GM23338 (cell line): ENCODE data around the gene CACNA2D2.

Experiments
- CREB1 ChIP-seq: fragments of 250-450 bp; sonication (Bioruptor Pico); IDR thresholded peaks from 2 replicates; pipeline ENCODE4 v1.5.0; 2020; ENCODE audit warnings: low read depth, mild to moderate bottlenecking, moderate library complexity
- EZH2 ChIP-seq: fragments of 200-600 bp; sonication (generic); IDR thresholded peaks from one replicate; pipeline ENCODE4 v1.8.0; 2017; ENCODE audit warnings: antibody characterized with exemption, mild to moderate bottlenecking, low read depth; ENCODE audit not compliant: unreplicated experiment
- EZH2phosphoT487 ChIP-seq: fragments of 200-600 bp; sonication (generic); IDR thresholded peaks from one replicate; pipeline ENCODE4 v1.8.1; 2018; ENCODE audit warnings: antibody characterized with exemption; ENCODE audit not compliant: unreplicated experiment
- JUNB ChIP-seq: IDR thresholded peaks from one replicate; pipeline ENCODE4 v1.6.1; 2016; ENCODE audit warnings: antibody characterized with exemption; ENCODE audit not compliant: unreplicated experiment
- NANOG ChIP-seq: IDR thresholded peaks from 2 replicates; pipeline ENCODE4 v1.6.1; 2016; ENCODE audit warnings: antibody characterized with exemption, borderline replicate concordance
- POLR2AphosphoS5 ChIP-seq: IDR thresholded peaks from 2 replicates; pipeline ENCODE4 v1.6.1; 2016; ENCODE audit warnings: antibody characterized with exemption, low read depth
- STAT1 ChIP-seq: IDR thresholded peaks from one replicate; pipeline ENCODE4 v1.6.1; 2016; ENCODE audit warnings: antibody characterized with exemption; ENCODE audit not compliant: unreplicated experiment
- ZNF114 ChIP-seq: fragments of 250-450 bp; sonication (Bioruptor Pico); IDR thresholded peaks from 2 replicates; pipeline ENCODE4 v1.5.0; 2020; ENCODE audit warnings: mild to moderate bottlenecking, moderate library complexity
- ZNF331 ChIP-seq: fragments of 250-450 bp; sonication (Bioruptor Pico); IDR thresholded peaks from 2 replicates; pipeline ENCODE4 v1.5.0; 2020; ENCODE audit warnings: low read depth, mild to moderate bottlenecking, moderate library complexity
- TF ChIP-seq, protein P1 (sequence below), 2 experiments: fragments of 200-600 bp in 1 of 2; sonication (generic) in 1 of 2; conservative IDR thresholded peaks; 2 replicates each; pipeline versions ENCODE4 v1.5.1 to v1.6.1; 2016 to 2017; ENCODE audit warnings: antibody characterized with exemption in 2 of 2, low read depth in 2 of 2, mild to moderate bottlenecking in 2 of 2, moderate library complexity in 1 of 2
- TF ChIP-seq, protein P2 (sequence below): IDR thresholded peaks from one replicate; pipeline ENCODE4 v1.6.1; 2018; ENCODE audit warnings: antibody characterized with exemption; ENCODE audit not compliant: unreplicated experiment
- TF ChIP-seq, protein P3 (sequence below): IDR thresholded peaks from 2 replicates; pipeline ENCODE4 v1.6.1; 2016; ENCODE audit warnings: antibody characterized with exemption
- TF ChIP-seq, protein P4 (sequence below): fragments of 250-450 bp; sonication (Bioruptor Pico); IDR thresholded peaks from 2 replicates; pipeline ENCODE4 v1.5.0; 2020; ENCODE audit warnings: mild to moderate bottlenecking, moderate library complexity

DNA sequence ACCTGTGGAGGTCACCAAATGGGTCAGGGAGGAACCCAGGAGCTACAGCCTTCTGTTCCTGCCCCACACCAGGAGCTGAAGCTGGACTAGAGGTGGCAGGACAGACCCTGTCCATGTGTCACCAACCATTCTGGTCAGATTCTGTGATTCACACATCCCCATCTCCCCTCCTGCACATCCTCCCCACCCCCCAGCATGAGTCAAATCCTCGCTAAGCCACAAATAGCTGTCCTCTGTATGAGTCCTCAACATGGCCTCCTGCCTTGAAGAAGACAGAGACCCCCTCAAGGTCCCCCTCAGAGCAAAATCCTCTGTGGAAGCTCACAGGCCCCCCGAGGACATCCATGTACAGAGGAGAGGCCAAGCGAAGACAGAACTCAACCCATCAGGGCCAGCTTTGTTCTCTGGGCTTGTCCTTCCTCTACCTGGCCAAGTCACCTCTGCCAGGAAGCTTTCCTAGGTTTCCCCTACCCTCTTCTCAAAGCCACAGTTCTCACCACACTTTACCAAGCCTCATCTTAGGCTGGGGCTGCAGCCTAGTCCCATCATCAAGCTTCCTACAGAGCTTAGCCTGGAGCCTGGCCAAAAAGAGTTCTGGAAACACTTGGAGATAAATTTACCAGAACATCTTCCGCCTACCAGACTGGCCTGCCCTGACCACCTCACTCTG lies 17.1 kb downstream of the CACNA2D2 start:
- TF ChIP-seq POLR2AphosphoS5: no peak
- TF ChIP-seq, protein P1, sequence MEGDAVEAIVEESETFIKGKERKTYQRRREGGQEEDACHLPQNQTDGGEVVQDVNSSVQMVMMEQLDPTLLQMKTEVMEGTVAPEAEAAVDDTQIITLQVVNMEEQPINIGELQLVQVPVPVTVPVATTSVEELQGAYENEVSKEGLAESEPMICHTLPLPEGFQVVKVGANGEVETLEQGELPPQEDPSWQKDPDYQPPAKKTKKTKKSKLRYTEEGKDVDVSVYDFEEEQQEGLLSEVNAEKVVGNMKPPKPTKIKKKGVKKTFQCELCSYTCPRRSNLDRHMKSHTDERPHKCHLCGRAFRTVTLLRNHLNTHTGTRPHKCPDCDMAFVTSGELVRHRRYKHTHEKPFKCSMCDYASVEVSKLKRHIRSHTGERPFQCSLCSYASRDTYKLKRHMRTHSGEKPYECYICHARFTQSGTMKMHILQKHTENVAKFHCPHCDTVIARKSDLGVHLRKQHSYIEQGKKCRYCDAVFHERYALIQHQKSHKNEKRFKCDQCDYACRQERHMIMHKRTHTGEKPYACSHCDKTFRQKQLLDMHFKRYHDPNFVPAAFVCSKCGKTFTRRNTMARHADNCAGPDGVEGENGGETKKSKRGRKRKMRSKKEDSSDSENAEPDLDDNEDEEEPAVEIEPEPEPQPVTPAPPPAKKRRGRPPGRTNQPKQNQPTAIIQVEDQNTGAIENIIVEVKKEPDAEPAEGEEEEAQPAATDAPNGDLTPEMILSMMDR (conservative IDR thresholded peaks at IDR 0.05; ENCODE audit: low read depth in 2 of 2): no peak
- no peak for TF ChIP-seq EZH2
- TF ChIP-seq EZH2phosphoT487: no peak
- TF ChIP-seq, protein P2, sequence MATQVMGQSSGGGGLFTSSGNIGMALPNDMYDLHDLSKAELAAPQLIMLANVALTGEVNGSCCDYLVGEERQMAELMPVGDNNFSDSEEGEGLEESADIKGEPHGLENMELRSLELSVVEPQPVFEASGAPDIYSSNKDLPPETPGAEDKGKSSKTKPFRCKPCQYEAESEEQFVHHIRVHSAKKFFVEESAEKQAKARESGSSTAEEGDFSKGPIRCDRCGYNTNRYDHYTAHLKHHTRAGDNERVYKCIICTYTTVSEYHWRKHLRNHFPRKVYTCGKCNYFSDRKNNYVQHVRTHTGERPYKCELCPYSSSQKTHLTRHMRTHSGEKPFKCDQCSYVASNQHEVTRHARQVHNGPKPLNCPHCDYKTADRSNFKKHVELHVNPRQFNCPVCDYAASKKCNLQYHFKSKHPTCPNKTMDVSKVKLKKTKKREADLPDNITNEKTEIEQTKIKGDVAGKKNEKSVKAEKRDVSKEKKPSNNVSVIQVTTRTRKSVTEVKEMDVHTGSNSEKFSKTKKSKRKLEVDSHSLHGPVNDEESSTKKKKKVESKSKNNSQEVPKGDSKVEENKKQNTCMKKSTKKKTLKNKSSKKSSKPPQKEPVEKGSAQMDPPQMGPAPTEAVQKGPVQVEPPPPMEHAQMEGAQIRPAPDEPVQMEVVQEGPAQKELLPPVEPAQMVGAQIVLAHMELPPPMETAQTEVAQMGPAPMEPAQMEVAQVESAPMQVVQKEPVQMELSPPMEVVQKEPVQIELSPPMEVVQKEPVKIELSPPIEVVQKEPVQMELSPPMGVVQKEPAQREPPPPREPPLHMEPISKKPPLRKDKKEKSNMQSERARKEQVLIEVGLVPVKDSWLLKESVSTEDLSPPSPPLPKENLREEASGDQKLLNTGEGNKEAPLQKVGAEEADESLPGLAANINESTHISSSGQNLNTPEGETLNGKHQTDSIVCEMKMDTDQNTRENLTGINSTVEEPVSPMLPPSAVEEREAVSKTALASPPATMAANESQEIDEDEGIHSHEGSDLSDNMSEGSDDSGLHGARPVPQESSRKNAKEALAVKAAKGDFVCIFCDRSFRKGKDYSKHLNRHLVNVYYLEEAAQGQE: no peak
- TF ChIP-seq CREB1 (CRISPR knock-in tag): no peak
- TF ChIP-seq, protein P3, sequence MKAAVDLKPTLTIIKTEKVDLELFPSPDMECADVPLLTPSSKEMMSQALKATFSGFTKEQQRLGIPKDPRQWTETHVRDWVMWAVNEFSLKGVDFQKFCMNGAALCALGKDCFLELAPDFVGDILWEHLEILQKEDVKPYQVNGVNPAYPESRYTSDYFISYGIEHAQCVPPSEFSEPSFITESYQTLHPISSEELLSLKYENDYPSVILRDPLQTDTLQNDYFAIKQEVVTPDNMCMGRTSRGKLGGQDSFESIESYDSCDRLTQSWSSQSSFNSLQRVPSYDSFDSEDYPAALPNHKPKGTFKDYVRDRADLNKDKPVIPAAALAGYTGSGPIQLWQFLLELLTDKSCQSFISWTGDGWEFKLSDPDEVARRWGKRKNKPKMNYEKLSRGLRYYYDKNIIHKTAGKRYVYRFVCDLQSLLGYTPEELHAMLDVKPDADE: no peak
- no peak for TF ChIP-seq JUNB
- no peak for TF ChIP-seq NANOG
- TF ChIP-seq ZNF331 (CRISPR knock-in tag): no peak
- TF ChIP-seq STAT1: no peak
- no peak for TF ChIP-seq ZNF114 (CRISPR knock-in tag)
- TF ChIP-seq, protein P4, sequence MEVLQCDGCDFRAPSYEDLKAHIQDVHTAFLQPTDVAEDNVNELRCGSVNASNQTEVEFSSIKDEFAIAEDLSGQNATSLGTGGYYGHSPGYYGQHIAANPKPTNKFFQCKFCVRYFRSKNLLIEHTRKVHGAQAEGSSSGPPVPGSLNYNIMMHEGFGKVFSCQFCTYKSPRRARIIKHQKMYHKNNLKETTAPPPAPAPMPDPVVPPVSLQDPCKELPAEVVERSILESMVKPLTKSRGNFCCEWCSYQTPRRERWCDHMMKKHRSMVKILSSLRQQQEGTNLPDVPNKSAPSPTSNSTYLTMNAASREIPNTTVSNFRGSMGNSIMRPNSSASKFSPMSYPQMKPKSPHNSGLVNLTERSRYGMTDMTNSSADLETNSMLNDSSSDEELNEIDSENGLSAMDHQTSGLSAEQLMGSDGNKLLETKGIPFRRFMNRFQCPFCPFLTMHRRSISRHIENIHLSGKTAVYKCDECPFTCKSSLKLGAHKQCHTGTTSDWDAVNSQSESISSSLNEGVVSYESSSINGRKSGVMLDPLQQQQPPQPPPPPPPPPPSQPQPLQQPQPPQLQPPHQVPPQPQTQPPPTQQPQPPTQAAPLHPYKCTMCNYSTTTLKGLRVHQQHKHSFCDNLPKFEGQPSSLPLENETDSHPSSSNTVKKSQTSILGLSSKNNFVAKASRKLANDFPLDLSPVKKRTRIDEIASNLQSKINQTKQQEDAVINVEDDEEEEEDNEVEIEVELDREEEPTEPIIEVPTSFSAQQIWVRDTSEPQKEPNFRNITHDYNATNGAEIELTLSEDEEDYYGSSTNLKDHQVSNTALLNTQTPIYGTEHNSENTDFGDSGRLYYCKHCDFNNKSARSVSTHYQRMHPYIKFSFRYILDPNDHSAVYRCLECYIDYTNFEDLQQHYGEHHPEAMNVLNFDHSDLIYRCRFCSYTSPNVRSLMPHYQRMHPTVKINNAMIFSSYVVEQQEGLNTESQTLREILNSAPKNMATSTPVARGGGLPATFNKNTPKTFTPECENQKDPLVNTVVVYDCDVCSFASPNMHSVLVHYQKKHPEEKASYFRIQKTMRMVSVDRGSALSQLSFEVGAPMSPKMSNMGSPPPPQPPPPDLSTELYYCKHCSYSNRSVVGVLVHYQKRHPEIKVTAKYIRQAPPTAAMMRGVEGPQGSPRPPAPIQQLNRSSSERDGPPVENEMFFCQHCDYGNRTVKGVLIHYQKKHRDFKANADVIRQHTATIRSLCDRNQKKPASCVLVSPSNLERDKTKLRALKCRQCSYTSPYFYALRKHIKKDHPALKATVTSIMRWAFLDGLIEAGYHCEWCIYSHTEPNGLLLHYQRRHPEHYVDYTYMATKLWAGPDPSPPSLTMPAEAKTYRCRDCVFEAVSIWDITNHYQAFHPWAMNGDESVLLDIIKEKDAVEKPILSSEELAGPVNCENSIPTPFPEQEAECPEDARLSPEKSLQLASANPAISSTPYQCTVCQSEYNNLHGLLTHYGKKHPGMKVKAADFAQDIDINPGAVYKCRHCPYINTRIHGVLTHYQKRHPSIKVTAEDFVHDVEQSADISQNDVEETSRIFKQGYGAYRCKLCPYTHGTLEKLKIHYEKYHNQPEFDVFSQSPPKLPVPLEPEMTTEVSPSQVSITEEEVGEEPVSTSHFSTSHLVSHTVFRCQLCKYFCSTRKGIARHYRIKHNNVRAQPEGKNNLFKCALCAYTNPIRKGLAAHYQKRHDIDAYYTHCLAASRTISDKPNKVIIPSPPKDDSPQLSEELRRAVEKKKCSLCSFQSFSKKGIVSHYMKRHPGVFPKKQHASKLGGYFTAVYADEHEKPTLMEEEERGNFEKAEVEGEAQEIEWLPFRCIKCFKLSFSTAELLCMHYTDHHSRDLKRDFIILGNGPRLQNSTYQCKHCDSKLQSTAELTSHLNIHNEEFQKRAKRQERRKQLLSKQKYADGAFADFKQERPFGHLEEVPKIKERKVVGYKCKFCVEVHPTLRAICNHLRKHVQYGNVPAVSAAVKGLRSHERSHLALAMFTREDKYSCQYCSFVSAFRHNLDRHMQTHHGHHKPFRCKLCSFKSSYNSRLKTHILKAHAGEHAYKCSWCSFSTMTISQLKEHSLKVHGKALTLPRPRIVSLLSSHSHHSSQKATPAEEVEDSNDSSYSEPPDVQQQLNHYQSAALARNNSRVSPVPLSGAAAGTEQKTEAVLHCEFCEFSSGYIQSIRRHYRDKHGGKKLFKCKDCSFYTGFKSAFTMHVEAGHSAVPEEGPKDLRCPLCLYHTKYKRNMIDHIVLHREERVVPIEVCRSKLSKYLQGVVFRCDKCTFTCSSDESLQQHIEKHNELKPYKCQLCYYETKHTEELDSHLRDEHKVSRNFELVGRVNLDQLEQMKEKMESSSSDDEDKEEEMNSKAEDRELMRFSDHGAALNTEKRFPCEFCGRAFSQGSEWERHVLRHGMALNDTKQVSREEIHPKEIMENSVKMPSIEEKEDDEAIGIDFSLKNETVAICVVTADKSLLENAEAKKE (CRISPR knock-in tag): no peak
